Neural crest cell (in vitro differentiated cells): ENCODE data around the gene MYL2. TPM values are rescaled to one million over a fixed set of nuclear protein-coding genes. Genes with fewer than 3 reads are reported as not detected.
"Not testable (repeated sequence)": the region's sequence is repeated elsewhere in the genome, so short reads cannot be mapped to it uniquely, and the experiment has no call there.

Experiments used
- DNase-seq: peaks from one replicate; pipeline ENCODE4 v3.0.0; 2021; ENCODE audit warnings: low read depth, mixed read lengths, low spot score
- H3K27ac Mint-ChIP-seq: one replicate; pipeline ENCODE4 v1.8.0; 2021; ENCODE audit warnings: mild to moderate bottlenecking, mixed read lengths; ENCODE audit not compliant: unreplicated experiment
- H3K27me3 Mint-ChIP-seq: 2 replicates; pipeline ENCODE4 v1.8.0; 2021; ENCODE audit warnings: low read depth, mild to moderate bottlenecking, mixed read lengths
- H3K36me3 Mint-ChIP-seq: 2 replicates; pipeline ENCODE4 v1.8.0; 2021; ENCODE audit warnings: low read depth, mild to moderate bottlenecking, mixed read lengths
- H3K4me1 Mint-ChIP-seq: 2 replicates; pipeline ENCODE4 v1.8.0; 2021; ENCODE audit warnings: mixed read lengths
- H3K4me3 Mint-ChIP-seq: one replicate; pipeline ENCODE4 v1.8.0; 2021; ENCODE audit warnings: mild to moderate bottlenecking, mixed read lengths
- H3K9me3 Mint-ChIP-seq: 2 replicates; pipeline ENCODE4 v1.8.0; 2021; ENCODE audit warnings: mixed read lengths
- total RNA-seq: library from RNA; stranded (reverse); gene quantifications from 2 replicates; pipeline ENCODE4 v1.2.1, GENCODE V29; 2021
- TF ChIP-seq, protein P1 (sequence below): fragments of 200-600 bp; sonication (generic); conservative IDR thresholded peaks from 2 replicates; pipeline ENCODE4 v1.5.0; 2021; ENCODE audit warnings: antibody characterized with exemption, mild to moderate bottlenecking

Gene MYL2
- total RNA-seq, 1 donor from 2014 or later, result not detected

DNA sequence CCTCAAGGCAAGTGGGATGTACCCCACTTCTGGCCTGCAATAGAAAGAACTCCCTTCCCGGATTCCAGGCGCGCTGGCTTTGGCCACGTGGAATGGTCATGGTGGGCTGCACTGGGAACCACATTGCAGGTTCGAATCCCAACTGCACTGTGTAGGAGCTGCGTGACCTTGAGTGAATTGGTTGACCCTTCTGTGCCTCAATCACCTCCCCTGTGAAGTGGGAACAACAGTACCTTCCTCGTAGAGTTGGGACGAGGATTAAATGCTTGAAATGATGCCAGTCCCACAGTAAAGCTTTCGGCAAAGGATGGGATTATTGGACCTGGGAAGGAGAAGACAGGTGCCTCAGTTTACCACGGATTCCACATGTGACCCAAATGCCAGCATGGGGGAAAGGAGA, 36.8 kb upstream of the MYL2 start:
- peaks cover 33% of the 10 kb centered on the region for H3K27me3 Mint-ChIP-seq
- H3K4me3 Mint-ChIP-seq, result no peak overlapping the region
- TF ChIP-seq, protein P1, sequence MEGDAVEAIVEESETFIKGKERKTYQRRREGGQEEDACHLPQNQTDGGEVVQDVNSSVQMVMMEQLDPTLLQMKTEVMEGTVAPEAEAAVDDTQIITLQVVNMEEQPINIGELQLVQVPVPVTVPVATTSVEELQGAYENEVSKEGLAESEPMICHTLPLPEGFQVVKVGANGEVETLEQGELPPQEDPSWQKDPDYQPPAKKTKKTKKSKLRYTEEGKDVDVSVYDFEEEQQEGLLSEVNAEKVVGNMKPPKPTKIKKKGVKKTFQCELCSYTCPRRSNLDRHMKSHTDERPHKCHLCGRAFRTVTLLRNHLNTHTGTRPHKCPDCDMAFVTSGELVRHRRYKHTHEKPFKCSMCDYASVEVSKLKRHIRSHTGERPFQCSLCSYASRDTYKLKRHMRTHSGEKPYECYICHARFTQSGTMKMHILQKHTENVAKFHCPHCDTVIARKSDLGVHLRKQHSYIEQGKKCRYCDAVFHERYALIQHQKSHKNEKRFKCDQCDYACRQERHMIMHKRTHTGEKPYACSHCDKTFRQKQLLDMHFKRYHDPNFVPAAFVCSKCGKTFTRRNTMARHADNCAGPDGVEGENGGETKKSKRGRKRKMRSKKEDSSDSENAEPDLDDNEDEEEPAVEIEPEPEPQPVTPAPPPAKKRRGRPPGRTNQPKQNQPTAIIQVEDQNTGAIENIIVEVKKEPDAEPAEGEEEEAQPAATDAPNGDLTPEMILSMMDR, result no peak
- peaks cover 3% of the 10 kb centered on the region for H3K9me3 Mint-ChIP-seq
- H3K27ac Mint-ChIP-seq, result no peak overlapping the region
- H3K36me3 Mint-ChIP-seq, result no peaks in the 10 kb centered on the region
- no peaks in the 10 kb centered on the region for H3K4me1 Mint-ChIP-seq
- no peak for DNase-seq

DNA sequence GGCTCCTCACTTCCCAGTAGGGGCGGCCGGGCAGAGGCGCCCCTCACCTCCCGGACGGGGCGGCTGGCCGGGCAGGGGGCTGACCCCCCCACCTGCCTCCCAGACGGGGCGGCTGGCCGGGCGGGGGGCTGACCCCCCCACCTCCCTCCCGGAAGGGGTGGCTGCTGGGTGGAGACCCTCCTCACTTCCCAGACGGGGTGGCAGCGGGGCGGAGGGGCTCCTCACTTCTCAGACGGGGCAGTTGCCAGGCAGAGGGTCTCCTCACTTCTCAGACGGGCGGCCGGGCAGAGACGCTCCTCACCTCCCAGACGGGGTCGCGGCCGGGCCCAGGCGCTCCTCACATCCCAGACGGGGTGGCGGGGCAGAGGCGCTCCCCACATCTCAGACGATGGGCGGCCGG, 30.5 kb upstream of the MYL2 start:
- Mint-ChIP-seq H3K27me3 (peaks cover 23% of the 10 kb centered on the region), H3K9me3 (peaks cover 12% of the 10 kb centered on the region)
- H3K4me1 Mint-ChIP-seq, H3K36me3 Mint-ChIP-seq, H3K4me3 Mint-ChIP-seq, H3K27ac Mint-ChIP-seq, DNase-seq: not testable (repeated sequence)

DNA sequence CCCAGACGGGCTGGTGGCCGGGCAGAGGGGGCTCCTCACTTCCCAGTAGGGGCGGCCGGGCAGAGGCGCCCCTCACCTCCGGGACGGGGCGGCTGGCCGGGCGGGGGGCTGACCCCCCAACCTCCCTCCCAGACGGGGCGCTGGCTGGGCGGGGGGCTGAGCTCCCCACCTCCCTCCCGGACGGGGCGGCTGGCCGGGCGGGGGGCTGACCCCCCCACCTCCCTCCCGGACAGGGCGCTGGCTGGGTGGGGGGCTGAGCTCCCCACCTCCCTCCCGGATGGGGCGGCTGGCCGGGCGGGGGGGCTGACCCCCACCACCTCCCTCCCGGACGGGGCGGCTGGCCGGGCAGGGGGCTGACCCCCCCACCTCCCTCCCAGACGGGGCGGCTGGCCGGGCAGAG, 30.1 kb upstream of the MYL2 start:
- not testable (repeated sequence) for H3K4me3 Mint-ChIP-seq, H3K4me1 Mint-ChIP-seq, H3K36me3 Mint-ChIP-seq, H3K27ac Mint-ChIP-seq, DNase-seq
- Mint-ChIP-seq H3K27me3 (peaks cover 23% of the 10 kb centered on the region), H3K9me3 (peaks cover 12% of the 10 kb centered on the region)

DNA sequence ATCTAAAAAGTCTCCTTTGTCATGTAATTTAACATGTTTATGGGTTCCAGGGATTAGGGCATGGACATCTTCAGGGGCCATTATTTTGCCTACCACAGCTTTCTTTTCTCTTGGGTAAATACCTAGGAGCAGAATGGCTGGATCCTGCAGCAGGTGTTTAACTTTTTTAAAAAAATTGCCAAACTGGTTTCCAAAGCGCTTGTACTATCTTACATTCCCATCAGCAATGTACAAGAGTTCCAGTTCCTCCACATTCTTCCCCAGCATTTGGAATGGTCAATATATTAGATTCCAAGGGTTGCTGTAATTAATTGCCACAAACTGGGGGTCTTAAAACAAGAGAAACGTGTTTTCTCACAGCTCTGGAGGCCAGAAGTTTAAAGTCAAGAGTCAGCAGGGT, 27.7 kb upstream of the MYL2 start:
- no peak for DNase-seq
- TF ChIP-seq, protein P1, result no peak
- Mint-ChIP-seq H3K4me3 (no peak overlapping the region), H3K36me3 (no peaks in the 10 kb centered on the region), H3K27ac (no peak overlapping the region), H3K4me1 (no peaks in the 10 kb centered on the region), H3K9me3 (peaks cover 12% of the 10 kb centered on the region), H3K27me3 (peaks cover 21% of the 10 kb centered on the region)

DNA sequence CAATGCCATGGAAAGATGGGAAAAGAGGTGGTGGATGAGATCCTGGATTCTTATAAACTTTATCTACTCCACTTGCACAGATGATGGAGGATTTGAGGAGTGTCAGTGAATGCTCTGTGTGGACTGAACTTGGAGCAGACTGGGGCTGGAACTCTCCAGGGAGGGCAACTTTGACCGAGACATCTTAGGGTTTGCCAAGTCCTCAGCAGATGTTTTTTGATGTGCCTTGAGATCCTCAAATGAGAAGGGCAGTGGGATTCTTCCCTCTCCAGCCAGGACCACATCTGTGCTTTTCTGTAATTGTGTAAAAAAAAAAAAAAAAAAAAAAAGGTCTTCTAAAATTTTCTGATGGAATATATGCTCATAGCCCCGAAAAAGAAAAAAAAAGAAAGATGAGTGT, 23.0 kb upstream of the MYL2 start:
- Mint-ChIP-seq H3K27me3 (peaks cover 38% of the 10 kb centered on the region), H3K9me3 (peaks cover 4% of the 10 kb centered on the region), H3K4me3 (no peak overlapping the region), H3K36me3 (no peaks in the 10 kb centered on the region), H3K27ac (no peak overlapping the region), H3K4me1 (no peaks in the 10 kb centered on the region)
- TF ChIP-seq, protein P1, result no peak
- no peak for DNase-seq

DNA sequence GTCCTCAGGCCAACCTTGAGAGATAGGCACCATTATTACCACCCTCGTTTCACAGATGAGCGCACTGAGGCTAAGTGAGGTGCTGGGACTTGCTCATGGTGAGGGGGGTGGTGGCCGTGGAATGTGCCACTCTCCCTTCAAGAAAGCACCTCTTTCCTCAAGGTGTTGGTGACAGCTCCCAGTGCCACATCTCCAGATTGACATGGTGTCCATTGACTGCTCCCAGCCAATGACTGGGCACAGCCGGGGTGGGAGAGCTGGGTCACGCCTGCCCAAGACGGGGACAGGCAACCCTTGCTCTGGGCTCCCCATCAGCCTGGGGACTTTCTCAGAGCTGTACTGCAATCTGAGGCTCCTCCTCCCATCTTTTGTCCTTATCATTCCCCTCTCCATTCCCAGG, 21.0 kb upstream of the MYL2 start:
- Mint-ChIP-seq H3K27me3 (peaks cover 54% of the 10 kb centered on the region), H3K4me1 (peaks cover 7% of the 10 kb centered on the region), H3K36me3 (no peaks in the 10 kb centered on the region), H3K4me3 (no peak overlapping the region), H3K27ac (no peak overlapping the region), H3K9me3 (no peaks in the 10 kb centered on the region)
- DNase-seq, result no peak
- TF ChIP-seq, protein P1, result no peak

DNA sequence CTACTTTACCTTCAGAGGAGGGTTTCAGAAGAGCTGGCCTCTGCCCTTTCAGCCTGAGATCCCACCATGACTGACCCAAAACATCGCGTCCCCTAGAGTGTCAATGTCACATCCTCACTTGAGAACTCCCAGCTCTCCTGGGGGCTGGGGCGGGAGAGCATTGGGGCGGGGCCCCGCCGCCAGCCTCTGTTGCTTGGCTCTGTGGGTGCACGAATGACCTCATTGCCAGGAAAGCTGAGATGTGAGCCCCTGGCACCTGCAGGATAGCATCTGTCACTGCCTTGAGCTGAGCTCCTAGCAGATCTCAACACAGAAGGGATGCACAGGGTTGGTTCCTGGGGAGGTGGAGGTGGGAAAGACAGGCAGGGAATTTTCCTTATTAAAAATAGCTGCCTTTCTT, 20.6 kb upstream of the MYL2 start:
- Mint-ChIP-seq H3K4me1 (peaks cover 7% of the 10 kb centered on the region), H3K27me3 (peaks cover 58% of the 10 kb centered on the region), H3K9me3 (no peaks in the 10 kb centered on the region), H3K36me3 (no peaks in the 10 kb centered on the region), H3K4me3 (no peak overlapping the region), H3K27ac (no peak overlapping the region)
- no peak for DNase-seq
- TF ChIP-seq, protein P1, result no peak
